HepG2 (cell line): Measurements from ENCODE around the gene PACSIN1.

Experiments used
- CTCF ChIP-seq: sonication (generic); formaldehyde crosslinking; IDR thresholded peaks from 2 replicates; pipeline ENCODE4 v1.5.0; 2020; ENCODE audit warnings: mild to moderate bottlenecking, missing genetic modification reagents, moderate library complexity
- HNF4A ChIP-seq: sonication (generic); formaldehyde crosslinking; IDR thresholded peaks from 2 replicates; pipeline ENCODE4 v1.4.0; 2020; ENCODE audit warnings: missing genetic modification reagents
- HNRNPK ChIP-seq: fragments of 200-400 bp; formaldehyde crosslinking; IDR thresholded peaks from 2 replicates; pipeline ENCODE4 v1.6.1; 2018; ENCODE audit warnings: low read length, low read depth, moderate library complexity, mild to moderate bottlenecking; ENCODE audit not compliant: poor library complexity, severe bottlenecking
- POLR2G ChIP-seq: fragments of 200-400 bp; formaldehyde crosslinking; IDR thresholded peaks from 2 replicates; pipeline ENCODE4 v1.6.1; 2018; ENCODE audit warnings: mild to moderate bottlenecking, low read depth, low read length, moderate library complexity
- TAF1 ChIP-seq: sonication (generic); formaldehyde crosslinking; IDR thresholded peaks from 2 replicates; pipeline ENCODE4 v1.4.0; 2020; ENCODE audit warnings: missing genetic modification reagents
- USF2 ChIP-seq, 2 experiments: sonication (generic) in 1 of 2; formaldehyde crosslinking in 1 of 2; IDR thresholded peaks; 2 replicates each; pipeline versions ENCODE4 v1.5.1 to v1.6.1; 2011 to 2020; ENCODE audit warnings: borderline replicate concordance in 1 of 2, low read depth in 1 of 2, low read length in 1 of 2, mild to moderate bottlenecking in 1 of 2, missing genetic modification reagents in 1 of 2, moderate library complexity in 1 of 2
- ZNF263 ChIP-seq: sonication (generic); formaldehyde crosslinking; IDR thresholded peaks from 2 replicates; pipeline ENCODE4 v1.4.0; 2020; ENCODE audit warnings: missing genetic modification reagents
- ZNF510 ChIP-seq: sonication (generic); formaldehyde crosslinking; IDR thresholded peaks from 2 replicates; pipeline ENCODE4 v1.4.0; 2020; ENCODE audit warnings: low read depth, mild to moderate bottlenecking, missing genetic modification reagents

GRCh38 chr6:34562350-34562749, 96.5 kb downstream of the PACSIN1 start:
- TF ChIP-seq TAF1 (CRISPR knock-in tag) (no peak), HNRNPK (no peak), HNF4A (CRISPR knock-in tag) (no peak), ZNF263 (CRISPR knock-in tag) (no peak), ZNF510 (CRISPR knock-in tag) (no peak), CTCF (no peak), POLR2G (no peak), USF2 (IDR thresholded peaks at IDR 0.05; ENCODE audit: low read depth, low read length) (no peak), USF2 (CRISPR knock-in tag; IDR thresholded peaks at IDR 0.05; ENCODE audit: borderline replicate concordance) (no peak)
